CD14-positive monocyte (primary cell): ENCODE results near the gene XCR1. TPM values are rescaled to one million over a fixed set of nuclear protein-coding genes. Genes with fewer than 3 reads are reported as not detected.

Source experiments
- DNase-seq, 3 donors: peaks; one replicate each; pipeline ENCODE4 v3.0.0-alpha.2; 2011 to 2022
- H2AFZ ChIP-seq: 2 replicates; pipeline ENCODE4 v1.6.0; 2012; ENCODE audit warnings: mild to moderate bottlenecking, low read depth, low read length, inconsistent platforms; ENCODE audit not compliant: insufficient read depth, poor library complexity, severe bottlenecking
- H3K27ac ChIP-seq, 2 donors: 1 replicate in 1 of 2; 2 replicates in 1 of 2; pipeline ENCODE4 v1.5.1; 2012 to 2013; ENCODE audit warnings: low read length in 2 of 2, control low read depth in 1 of 2, inconsistent platforms in 1 of 2, low read depth in 1 of 2, mild to moderate bottlenecking in 1 of 2
- H3K27me3 ChIP-seq, 2 donors: one replicate each; pipeline versions ENCODE4 v1.6.0 to v1.6.1; 2011 to 2013; ENCODE audit warnings: low read length in 2 of 2; ENCODE audit not compliant: control insufficient read depth in 2 of 2, insufficient read depth in 2 of 2
- H3K36me3 ChIP-seq, 2 donors: replicated peaks in 1 of 2; 1 replicate in 1 of 2; 2 replicates in 1 of 2; pipeline versions ENCODE4 v1.5.1 to v1.6.1; 2012 to 2013; ENCODE audit warnings: low read length in 2 of 2, control low read depth in 1 of 2, inconsistent platforms in 1 of 2, mild to moderate bottlenecking in 1 of 2; ENCODE audit not compliant: insufficient read depth in 2 of 2, control insufficient read depth in 1 of 2
- H3K4me1 ChIP-seq, 2 donors: 1 replicate in 1 of 2; 2 replicates in 1 of 2; pipeline versions ENCODE4 v1.5.1 to v1.6.1; 2012 to 2013; ENCODE audit warnings: low read length in 2 of 2, control low read depth in 1 of 2, inconsistent platforms in 1 of 2, mild to moderate bottlenecking in 1 of 2, moderate library complexity in 1 of 2; ENCODE audit not compliant: insufficient read depth in 2 of 2, control insufficient read depth in 1 of 2
- H3K4me2 ChIP-seq: replicated peaks from 2 replicates; pipeline ENCODE3; 2012; ENCODE audit warnings: low read length, moderate library complexity, mild to moderate bottlenecking; ENCODE audit not compliant: poor library complexity, severe bottlenecking; ENCODE audit errors: extremely low read depth
- H3K4me3 ChIP-seq, 3 experiments: fragments of 200-600 bp in 1 of 3; sonication (generic) in 1 of 3; replicated peaks in 1 of 3; 1 replicate in 2 of 3; 2 replicates in 1 of 3; pipeline ENCODE4 v1.5.1; 2011 to 2013; ENCODE audit warnings: low read length in 3 of 3, mild to moderate bottlenecking in 3 of 3, control low read depth in 2 of 3, low read depth in 2 of 3, inconsistent platforms in 1 of 3, moderate library complexity in 1 of 3
- H3K79me2 ChIP-seq: 2 replicates; pipeline ENCODE4 v1.6.0; 2012; ENCODE audit warnings: mild to moderate bottlenecking, control low read depth, inconsistent platforms, low read length, moderate library complexity; ENCODE audit not compliant: insufficient read depth
- H3K9ac ChIP-seq: 2 replicates; pipeline ENCODE4 v1.6.0; 2017; ENCODE audit warnings: low read length, mild to moderate bottlenecking; ENCODE audit not compliant: insufficient read depth, poor library complexity, severe bottlenecking
- H3K9me3 ChIP-seq, 2 donors: replicated peaks in 1 of 2; 1 replicate in 1 of 2; 2 replicates in 1 of 2; pipeline versions ENCODE4 v1.5.1 to v1.6.1; 2012 to 2013; ENCODE audit warnings: low read length in 2 of 2, control low read depth in 1 of 2; ENCODE audit not compliant: control insufficient read depth in 1 of 2, insufficient read depth in 1 of 2
- H4K20me1 ChIP-seq: 2 replicates; pipeline ENCODE4 v1.6.0; 2012; ENCODE audit warnings: mild to moderate bottlenecking, low read length, control low read depth, moderate library complexity; ENCODE audit not compliant: insufficient read depth
- H3K27ac Mint-ChIP-seq, 7 donors: one replicate each; pipeline ENCODE4 v1.8.0; 2020; ENCODE audit warnings: mild to moderate bottlenecking in 7 of 7, mixed read lengths in 7 of 7, moderate library complexity in 6 of 7, inconsistent platforms in 2 of 7
- H3K27me3 Mint-ChIP-seq, 3 donors: one replicate each; pipeline ENCODE4 v1.8.0; 2021 to 2022; ENCODE audit warnings: low read depth in 3 of 3, mild to moderate bottlenecking in 3 of 3, mixed read lengths in 3 of 3, moderate library complexity in 3 of 3, inconsistent platforms in 1 of 3
- H3K36me3 Mint-ChIP-seq, 2 donors: one replicate each; pipeline ENCODE4 v1.8.0; 2020; ENCODE audit warnings: mixed read lengths in 2 of 2, inconsistent platforms in 1 of 2, mild to moderate bottlenecking in 1 of 2
- H3K4me1 Mint-ChIP-seq: one replicate; pipeline ENCODE4 v1.8.0; 2020; ENCODE audit warnings: mild to moderate bottlenecking, mixed read lengths
- H3K4me3 Mint-ChIP-seq, 2 donors: one replicate each; pipeline ENCODE4 v1.8.0; 2020; ENCODE audit warnings: mild to moderate bottlenecking in 2 of 2, mixed read lengths in 2 of 2, moderate library complexity in 1 of 2
- H3K9me3 Mint-ChIP-seq, 7 donors: one replicate each; pipeline ENCODE4 v1.8.0; 2020 to 2022; ENCODE audit warnings: mixed read lengths in 7 of 7, mild to moderate bottlenecking in 6 of 7, moderate library complexity in 6 of 7, inconsistent platforms in 2 of 7
- WGBS: methylation state at CpG from one replicate; pipeline ENCODE4 v1.1.5; 2013; ENCODE audit warnings: missing lambda C conversion rate; ENCODE audit not compliant: insufficient coverage; 5-methylcytosine and 5-hydroxymethylcytosine counted together
- intact Hi-C, 2 donors: fragments of 100-400 bp; cut with micrococcal nuclease; formaldehyde crosslinking; loops; one replicate each; pipeline versions ENCODE4 v1.15.0 to v1.15.1; 2023
- polyA plus RNA-seq, 3 donors: library from polyadenylated mRNA; depleted of rRNA in 1 of 3; unstranded in 2 of 3; stranded (reverse) in 1 of 3; fragments of 300-500 nt in 2 of 3; fragments of >200 nt in 1 of 3; fragmentation: Illumina TruSeq in 2 of 3; gene quantifications; 1 replicate in 2 of 3; 2 replicates in 1 of 3; pipeline ENCODE4 v1.2.3, GENCODE V29; 2012 to 2021
- TF ChIP-seq, protein P1 (sequence below): fragments of 200-600 bp; IDR thresholded peaks from one replicate; pipeline ENCODE4 v1.8.0; 2022; ENCODE audit warnings: antibody characterized with exemption, mild to moderate bottlenecking

Gene XCR1
- polyA plus RNA-seq, 3 donors: 0.03 to 0.05 TPM; not detected in 1

DNA sequence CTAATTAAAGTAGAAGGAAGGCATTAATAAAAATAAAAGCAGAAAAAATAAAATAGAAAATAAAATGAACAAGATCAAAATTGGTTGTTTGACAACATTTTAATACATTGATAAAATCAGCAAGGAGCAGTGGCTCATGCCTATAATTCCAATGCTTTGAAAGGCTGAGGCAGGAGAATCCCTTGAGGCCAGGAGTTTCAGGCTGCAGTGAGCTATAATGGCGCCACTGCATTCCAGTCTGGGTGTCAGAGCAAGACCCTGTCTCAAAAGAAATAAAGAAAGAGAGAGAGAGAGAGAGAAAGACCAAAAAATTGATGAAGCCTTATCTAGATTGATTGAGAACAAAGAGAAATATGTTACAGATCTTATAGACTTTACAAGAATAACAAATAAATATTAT, 2.1 kb downstream of the XCR1 start:
- WGBS: 80% methylated on average over 1 of the region's 1 CpG

DNA sequence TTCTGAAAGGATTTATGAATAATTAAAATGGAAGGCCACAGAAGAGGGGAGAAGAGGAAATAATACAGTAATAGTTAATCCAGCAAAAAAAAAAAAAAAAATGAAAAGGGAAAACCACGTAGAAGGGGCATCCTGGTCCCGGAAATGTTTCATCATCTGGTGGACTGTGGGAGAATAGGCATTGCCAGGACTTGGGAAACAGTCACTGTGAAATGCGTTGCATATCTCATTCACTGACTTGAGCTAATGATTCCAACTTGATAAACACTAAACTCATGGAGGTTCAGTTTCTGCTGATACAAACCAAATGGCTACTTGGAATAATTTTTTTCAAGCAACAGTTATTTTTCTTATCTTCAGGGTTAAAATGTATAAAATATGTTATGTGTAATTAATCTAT, 3.2 kb downstream of the XCR1 start:
- Mint-ChIP-seq H3K9me3 (peaks cover 12 to 38% (median 24%) of the 10 kb centered on the region in 7 donors), H3K36me3 (peaks cover 5 to 8% of the 10 kb centered on the region in 2 donors), H3K27me3 (peaks cover 0 to 4% (median 4%) of the 10 kb centered on the region in 3 donors), H3K4me1 (peaks cover 4% of the 10 kb centered on the region), H3K27ac (no peak overlapping the region), H3K4me3 (no peak overlapping the region)
- Histone ChIP-seq H3K9me3 (peaks cover 0 to 25% of the 10 kb centered on the region in 2 donors), H2AFZ (no peak overlapping the region), H3K4me1 (peaks cover 0 to 2% of the 10 kb centered on the region in 2 donors), H3K9ac (no peak overlapping the region), H3K4me2 (no peak overlapping the region), H3K27me3 (no peaks in the 10 kb centered on the region), H4K20me1 (no peaks in the 10 kb centered on the region), H3K36me3 (no peaks in the 10 kb centered on the region), H3K27ac (no peak overlapping the region), H3K4me3 (no peak overlapping the region), H3K79me2 (no peaks in the 10 kb centered on the region)
- WGBS: 50% methylated on average over 1 of the region's 3 CpGs
- DNase-seq: no peak
- intact Hi-C loops: no loop called here
- TF ChIP-seq, protein P1, sequence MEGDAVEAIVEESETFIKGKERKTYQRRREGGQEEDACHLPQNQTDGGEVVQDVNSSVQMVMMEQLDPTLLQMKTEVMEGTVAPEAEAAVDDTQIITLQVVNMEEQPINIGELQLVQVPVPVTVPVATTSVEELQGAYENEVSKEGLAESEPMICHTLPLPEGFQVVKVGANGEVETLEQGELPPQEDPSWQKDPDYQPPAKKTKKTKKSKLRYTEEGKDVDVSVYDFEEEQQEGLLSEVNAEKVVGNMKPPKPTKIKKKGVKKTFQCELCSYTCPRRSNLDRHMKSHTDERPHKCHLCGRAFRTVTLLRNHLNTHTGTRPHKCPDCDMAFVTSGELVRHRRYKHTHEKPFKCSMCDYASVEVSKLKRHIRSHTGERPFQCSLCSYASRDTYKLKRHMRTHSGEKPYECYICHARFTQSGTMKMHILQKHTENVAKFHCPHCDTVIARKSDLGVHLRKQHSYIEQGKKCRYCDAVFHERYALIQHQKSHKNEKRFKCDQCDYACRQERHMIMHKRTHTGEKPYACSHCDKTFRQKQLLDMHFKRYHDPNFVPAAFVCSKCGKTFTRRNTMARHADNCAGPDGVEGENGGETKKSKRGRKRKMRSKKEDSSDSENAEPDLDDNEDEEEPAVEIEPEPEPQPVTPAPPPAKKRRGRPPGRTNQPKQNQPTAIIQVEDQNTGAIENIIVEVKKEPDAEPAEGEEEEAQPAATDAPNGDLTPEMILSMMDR: no peak

More for the DNA sequence above, 2.1 kb downstream of the XCR1 start:
- DNase-seq: no peak
- H3K4me1 Mint-ChIP-seq: peaks cover 12% of the 10 kb centered on the region
- no peaks in the 10 kb centered on the region for H3K36me3 ChIP-seq
- TF ChIP-seq, protein P1: no peak
- H3K27ac Mint-ChIP-seq: peak overlapping the region in 2 of 7 donors; percentile 30 to 31
- intact Hi-C loops: no loop called here
- H3K9me3 Mint-ChIP-seq: peaks cover 12 to 38% (median 20%) of the 10 kb centered on the region in 7 donors
- no peaks in the 10 kb centered on the region for H3K27me3 ChIP-seq
- no peak overlapping the region for H3K4me3 ChIP-seq
- H3K27ac ChIP-seq: no peak overlapping the region
- no peaks in the 10 kb centered on the region for H4K20me1 ChIP-seq
- H2AFZ ChIP-seq: no peak overlapping the region
- peaks cover 9 to 10% of the 10 kb centered on the region in 2 donors for H3K4me1 ChIP-seq
- no peak overlapping the region for H3K4me3 Mint-ChIP-seq
- H3K27me3 Mint-ChIP-seq: peaks cover 0 to 4% (median 0%) of the 10 kb centered on the region in 3 donors
- H3K4me2 ChIP-seq: no peak overlapping the region
- H3K9me3 ChIP-seq: peaks cover 0 to 25% of the 10 kb centered on the region in 2 donors
- peaks cover 3 to 5% of the 10 kb centered on the region in 2 donors for H3K36me3 Mint-ChIP-seq
- no peak overlapping the region for H3K9ac ChIP-seq
- H3K79me2 ChIP-seq: no peaks in the 10 kb centered on the region
